Adrenal gland (tissue), 12 donors: ENCODE results near the gene EYS. TPM values are rescaled to one million over a fixed set of nuclear protein-coding genes. Genes with fewer than 3 reads are reported as not detected.
"Not testable (repeated sequence)": the region's sequence is repeated elsewhere in the genome, so short reads cannot be mapped to it uniquely, and the experiment has no call there.

Experiments
- DNase-seq, 7 donors: peaks; one replicate each; pipeline ENCODE4 v3.0.0-alpha.2; 2019 to 2020
- H3K27ac ChIP-seq, 5 donors: fragments of 200-600 bp; sonication (generic) in 4 of 5; 1 replicate in 3 of 5; 2 replicates in 2 of 5; pipeline versions ENCODE4 v1.5.1 to v1.8.0; 2016 to 2020; ENCODE audit warnings: mild to moderate bottlenecking in 1 of 5
- H3K27me3 ChIP-seq: fragments of 200-600 bp; 2 replicates; pipeline ENCODE4 v1.8.0; 2021
- H3K36me3 ChIP-seq, 2 donors: fragments of 200-600 bp; replicated peaks in 1 of 2; 1 replicate in 1 of 2; 2 replicates in 1 of 2; pipeline versions ENCODE4 v1.5.1 to v1.8.0; 2018 to 2022
- H3K4me1 ChIP-seq, 2 donors: fragments of 200-600 bp; replicated peaks in 1 of 2; 1 replicate in 1 of 2; 2 replicates in 1 of 2; pipeline versions ENCODE4 v1.5.1 to v1.8.0; 2018 to 2021
- H3K4me3 ChIP-seq, 4 donors: fragments of 200-600 bp; sonication (generic) in 3 of 4; one replicate each; pipeline ENCODE4 v1.5.1; 2016 to 2018
- H3K9me3 ChIP-seq, 3 donors: fragments of 200-600 bp; sonication (generic) in 1 of 3; replicated peaks in 1 of 3; 1 replicate in 2 of 3; 2 replicates in 1 of 3; pipeline versions ENCODE4 v1.5.1 to v1.8.0; 2016 to 2021
- CTCF ChIP-seq, 6 experiments: fragments of 450-650 bp in 4 of 6; fragments of 200-600 bp in 2 of 6; sonication (generic) in 1 of 6; IDR thresholded peaks; 1 replicate in 5 of 6; 2 replicates in 1 of 6; pipeline versions ENCODE4 v1.5.1 to v1.8.0; 2016 to 2021; ENCODE audit warnings: antibody characterized with exemption in 6 of 6, mild to moderate bottlenecking in 2 of 6, moderate library complexity in 1 of 6
- POLR2A ChIP-seq, 2 donors: fragments of 450-650 bp; IDR thresholded peaks; one replicate each; pipeline ENCODE4 v1.6.1; 2017; ENCODE audit warnings: antibody characterized with exemption in 2 of 2, mild to moderate bottlenecking in 2 of 2, moderate library complexity in 1 of 2
- WGBS, 4 donors: extraction: QIAGEN DNeasy Blood & Tissue Kit in 2 of 4; methylation state at CpG; one replicate each; pipeline versions ENCODE4 v1.1.5 to v1.1.7; 2013 to 2017; 5-methylcytosine and 5-hydroxymethylcytosine counted together
- intact Hi-C, 2 donors: fragments of 100-400 bp; cut with DNase I; formaldehyde crosslinking; loops; one replicate each; pipeline versions ENCODE4 v1.14.1 to v1.15.0; 2022 to 2023
- polyA plus RNA-seq, 3 donors: library from polyadenylated mRNA; stranded (reverse); fragments of 200-250 nt in 2 of 3; fragments of 350-450 nt in 1 of 3; fragmentation: Illumina TruSeq in 1 of 3; extraction: RNeasy Lipid Tissue Mini Kit (QIAGEN cat#74804) in 1 of 3; gene quantifications; one replicate each; pipeline ENCODE4 v1.2.3, GENCODE V29; 2013 to 2014
- total RNA-seq, 9 donors: library from RNA; depleted of rRNA in 4 of 9; stranded (reverse); fragments of >200 nt in 4 of 9; fragments of 120-200 nt in 1 of 9; fragmentation: NEBNext Ultra II Directional in 1 of 9; extraction: Animal tissue kit (Norgen Biotek cat#: 25700) in 1 of 9; gene quantifications; one replicate each; pipeline versions ENCODE4 v1.1.0 to v1.2.4, GENCODE V29; 2013 to 2023
- donor health status: healthy with polysubstance abuse.
- donor health status: Bipolar disorder and iron deficiency.
- donor health status: DM: yes; HTN: yes; CAD: no.
- donor health status: DM: no; HTN: no; CAD: no.
- donor health status: DM: no; HTN: no; CAD: no.
- donor health status: DM: yes; HTN: yes; CAD: no.

The EYS gene
- total and polyA plus RNA-seq, 12 donors: 0.03 to 3.1 (median 0.18) TPM; not detected in 7

GRCh38 chr6:64482631-64483030, 1224.4 kb downstream of the EYS start:
- Histone ChIP-seq H3K27ac (no peak overlapping the region), H3K27me3 (no peaks in the 10 kb centered on the region), H3K4me1 (no peaks in the 10 kb centered on the region), H3K9me3 (no peaks in the 10 kb centered on the region), H3K4me3 (no peak overlapping the region), H3K36me3 (no peaks in the 10 kb centered on the region)
- intact Hi-C loops: no loop called here
- WGBS, 4 donors: 62 to 68% (median 65%) methylated on average over 2 of the region's 2 CpGs
- DNase-seq: no peak
- TF ChIP-seq CTCF (IDR thresholded peaks at IDR 0.05): no peak
- no peak for TF ChIP-seq POLR2A (IDR thresholded peaks at IDR 0.05)

GRCh38 chr6:64479134-64479533, 1227.9 kb downstream of the EYS start:
- H3K4me3 ChIP-seq: no peak overlapping the region
- H3K36me3 ChIP-seq: no peaks in the 10 kb centered on the region
- 81 to 89% (median 88%) methylated on average over 1 of the region's 1 CpG for WGBS, 4 donors
- no peaks in the 10 kb centered on the region for H3K9me3 ChIP-seq
- no peak overlapping the region for H3K27ac ChIP-seq
- TF ChIP-seq CTCF (IDR thresholded peaks at IDR 0.05) (no peak), POLR2A (IDR thresholded peaks at IDR 0.05) (no peak)
- no peak for DNase-seq
- H3K4me1 ChIP-seq: no peaks in the 10 kb centered on the region
- no peaks in the 10 kb centered on the region for H3K27me3 ChIP-seq
- intact Hi-C loops: no loop called here

GRCh38 chr6:64477391-64477790, 1229.6 kb downstream of the EYS start:
- no peak overlapping the region for H3K27ac ChIP-seq
- H3K4me3 ChIP-seq: no peak overlapping the region
- WGBS, 4 donors: 54 to 60% (median 57%) methylated on average over 3 of the region's 3 CpGs
- H3K4me1 ChIP-seq: no peaks in the 10 kb centered on the region
- no peaks in the 10 kb centered on the region for H3K9me3 ChIP-seq
- H3K36me3 ChIP-seq: no peaks in the 10 kb centered on the region
- TF ChIP-seq CTCF (IDR thresholded peaks at IDR 0.05): no peak
- no peak for TF ChIP-seq POLR2A (IDR thresholded peaks at IDR 0.05)
- DNase-seq: no peak
- intact Hi-C loops: no loop called here
- no peaks in the 10 kb centered on the region for H3K27me3 ChIP-seq

- 28 to 34% (median 31%) methylated on average over 2 of the region's 2 CpGs for WGBS, 4 donors
- Histone ChIP-seq H3K9me3 (no peaks in the 10 kb centered on the region), H3K27ac (no peak overlapping the region), H3K36me3 (no peaks in the 10 kb centered on the region), H3K27me3 (no peaks in the 10 kb centered on the region), H3K4me1 (no peaks in the 10 kb centered on the region), H3K4me3 (no peak overlapping the region)
- TF ChIP-seq CTCF (IDR thresholded peaks at IDR 0.05) (no peak), POLR2A (IDR thresholded peaks at IDR 0.05) (no peak)
- intact Hi-C loops: no loop called here
- DNase-seq: no peak
Observed at GRCh38 chr6:64476935-64477334, 1230.1 kb downstream of the EYS start.

GRCh38 chr6:64469405-64469804, 1237.6 kb downstream of the EYS start:
- DNase-seq: peak in 1 of 7 donors; percentile 2
- H3K4me3 ChIP-seq, H3K27me3 ChIP-seq, H3K27ac ChIP-seq, H3K9me3 ChIP-seq, intact Hi-C loops, H3K36me3 ChIP-seq, H3K4me1 ChIP-seq: not testable (repeated sequence)
- 74 to 86% (median 78%) methylated on average over 8 to 12 of the region's 12 CpGs for WGBS, 4 donors
